HG03108 (cell line): ENCODE results near the gene AGMAT.

Experiments
- ATAC-seq: cut with Tn5 transposase; IDR thresholded peaks from one replicate; pipeline ENCODE4 v1.9.1; 2021; ENCODE audit warnings: moderate library complexity; ENCODE audit not compliant: unreplicated experiment

AGMAT gene

GRCh38 chr1:15584489-15585363 lies at the start of gene AGMAT:
Gene AGMAT, minus strand, starts transcription at chr1:15585051. Its CDS starts 84 bp downstream, at chr1:15584967.
- ATAC-seq: peak; percentile 49

GRCh38 chr1:15633756-15634420 lies 49.0 kb upstream of the AGMAT start:
- ATAC-seq: no peak

GRCh38 chr1:15628003-15628402 lies 43.2 kb upstream of the AGMAT start:
- no peak for ATAC-seq

GRCh38 chr1:15627343-15627988 lies 42.6 kb upstream of the AGMAT start:
- ATAC-seq: peak; percentile 93

- no peak for ATAC-seq
Measured at GRCh38 chr1:15626269-15626950, 41.6 kb upstream of the AGMAT start.

- no peak for ATAC-seq
Measured at GRCh38 chr1:15625056-15625917, 40.4 kb upstream of the AGMAT start.

GRCh38 chr1:15624133-15624714 lies 39.4 kb upstream of the AGMAT start:
- no peak for ATAC-seq

GRCh38 chr1:15623435-15623834 lies 38.6 kb upstream of the AGMAT start:
- no peak for ATAC-seq

- ATAC-seq: no peak
Measured at GRCh38 chr1:15622712-15623373, 38.0 kb upstream of the AGMAT start.

- ATAC-seq: no peak
Measured at GRCh38 chr1:15621975-15622374, 37.1 kb upstream of the AGMAT start.

- ATAC-seq: no peak
Measured at GRCh38 chr1:15620902-15621682, 36.2 kb upstream of the AGMAT start.

GRCh38 chr1:15620155-15620545 lies 35.3 kb upstream of the AGMAT start:
- no peak for ATAC-seq

- ATAC-seq: no peak
Measured at GRCh38 chr1:15618655-15619525, 34.0 kb upstream of the AGMAT start.

GRCh38 chr1:15618077-15618654 lies 33.3 kb upstream of the AGMAT start:
- peak; percentile 37 for ATAC-seq

GRCh38 chr1:15617173-15618076 lies 32.6 kb upstream of the AGMAT start, which contains the start of gene DDI2:
Gene DDI2, plus strand, starts transcription at chr1:15617458. Its CDS starts 213 bp downstream, at chr1:15617671.
- ATAC-seq: peak; percentile 60
